ENCODE measurements around the gene CCDC88A.

Gene CCDC88A

GRCh38 chr2:55405116-55405515 is 14.5 kb downstream of the CCDC88A start:
- TF ChIP-seq FOXP2 (optimal IDR thresholded peaks at IDR 0.05; ENCODE audit: borderline replicate concordance, extremely low read depth, extremely low read length, insufficient read depth) (no peak), POLR2AphosphoS5 (IDR thresholded peaks at IDR 0.05; ENCODE audit: low read depth, low read length) (no peak), TAF1 (IDR thresholded peaks at IDR 0.05; ENCODE audit: borderline replicate concordance, insufficient read depth, low read length) (no peak), REST (IDR thresholded peaks at IDR 0.05; ENCODE audit: insufficient read depth in 1 of 2, low read depth in 2 of 2, low read length in 2 of 2) (no peak), SIN3A (IDR thresholded peaks at IDR 0.05; ENCODE audit: borderline replicate concordance, insufficient read depth, low read length) (no peak)

DNA sequence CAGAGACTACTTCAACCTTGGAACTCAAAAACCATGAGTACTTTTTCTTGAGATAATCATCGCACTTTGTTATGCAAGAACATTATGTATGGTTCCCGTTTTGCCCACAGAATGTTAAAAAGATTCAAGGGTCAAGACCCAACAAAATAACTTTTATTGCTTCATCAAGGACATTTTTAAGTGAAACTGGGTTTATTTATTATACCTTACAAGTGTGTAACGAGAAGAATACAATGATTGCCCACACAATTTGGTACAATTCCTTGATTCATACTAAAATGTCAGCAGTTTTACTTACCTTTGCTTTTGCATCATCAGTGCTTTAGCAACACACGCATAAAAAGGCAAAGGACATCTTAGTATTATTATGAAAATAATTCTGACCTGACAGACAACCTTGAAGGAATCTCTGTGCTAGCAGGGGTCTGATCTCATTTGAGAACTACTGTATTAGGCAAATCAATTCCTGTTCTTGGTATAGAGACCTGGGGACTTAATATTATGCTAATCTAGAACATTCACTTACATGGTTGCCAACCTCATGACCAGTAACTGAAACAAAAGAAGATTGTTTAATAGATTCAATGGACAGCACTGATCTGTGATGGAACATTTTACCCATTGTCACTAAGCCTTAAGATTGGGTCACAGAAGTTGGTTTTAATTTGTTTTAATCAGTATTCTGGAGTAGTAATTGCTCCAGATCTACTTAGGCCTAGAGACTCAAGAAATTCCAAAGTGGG is 16.2 kb downstream of the CCDC88A start:
- TF ChIP-seq FOXP2 (optimal IDR thresholded peaks at IDR 0.05; ENCODE audit: borderline replicate concordance, extremely low read depth, extremely low read length, insufficient read depth) = no peak
- TF ChIP-seq SIN3A (IDR thresholded peaks at IDR 0.05; ENCODE audit: borderline replicate concordance, insufficient read depth, low read length) = no peak
- no peak for TF ChIP-seq REST (IDR thresholded peaks at IDR 0.05; ENCODE audit: insufficient read depth in 1 of 2, low read depth in 2 of 2, low read length in 2 of 2)
- TF ChIP-seq POLR2AphosphoS5 (IDR thresholded peaks at IDR 0.05; ENCODE audit: low read depth, low read length) = no peak
- no peak for TF ChIP-seq TAF1 (IDR thresholded peaks at IDR 0.05; ENCODE audit: borderline replicate concordance, insufficient read depth, low read length)

GRCh38 chr2:55401124-55401523 is 18.5 kb downstream of the CCDC88A start:
- TF ChIP-seq SIN3A (IDR thresholded peaks at IDR 0.05; ENCODE audit: borderline replicate concordance, insufficient read depth, low read length) = no peak
- no peak for TF ChIP-seq REST (IDR thresholded peaks at IDR 0.05; ENCODE audit: insufficient read depth in 1 of 2, low read depth in 2 of 2, low read length in 2 of 2)
- no peak for TF ChIP-seq POLR2AphosphoS5 (IDR thresholded peaks at IDR 0.05; ENCODE audit: low read depth, low read length)
- TF ChIP-seq TAF1 (IDR thresholded peaks at IDR 0.05; ENCODE audit: borderline replicate concordance, insufficient read depth, low read length) = no peak
- TF ChIP-seq FOXP2 (optimal IDR thresholded peaks at IDR 0.05; ENCODE audit: borderline replicate concordance, extremely low read depth, extremely low read length, insufficient read depth) = no peak

DNA sequence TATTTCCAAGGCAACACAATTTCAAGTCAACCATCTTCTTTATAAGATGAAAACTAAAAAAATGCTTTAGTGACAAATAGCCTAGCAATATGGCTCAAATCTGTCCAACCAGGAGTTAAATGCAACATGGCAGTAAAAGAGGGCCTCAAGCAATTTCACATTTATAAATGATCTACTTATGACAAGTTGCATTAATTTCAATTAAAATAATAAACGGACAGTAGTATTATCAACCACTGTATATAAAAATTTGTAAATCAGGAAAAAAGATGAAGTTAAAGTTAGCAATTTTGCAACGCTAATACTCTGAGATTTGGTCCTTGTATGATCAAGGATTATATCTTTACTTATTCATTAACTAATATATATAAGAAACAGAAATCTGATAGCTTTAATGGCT is 19.3 kb downstream of the CCDC88A start:
- no peak for TF ChIP-seq FOXP2 (optimal IDR thresholded peaks at IDR 0.05; ENCODE audit: borderline replicate concordance, extremely low read depth, extremely low read length, insufficient read depth)
- TF ChIP-seq POLR2AphosphoS5 (IDR thresholded peaks at IDR 0.05; ENCODE audit: low read depth, low read length) = no peak

GRCh38 chr2:55399815-55400214 is 19.8 kb downstream of the CCDC88A start:
- TF ChIP-seq FOXP2 (optimal IDR thresholded peaks at IDR 0.05; ENCODE audit: borderline replicate concordance, extremely low read depth, extremely low read length, insufficient read depth) (no peak), REST (IDR thresholded peaks at IDR 0.05; ENCODE audit: insufficient read depth in 1 of 2, low read depth in 2 of 2, low read length in 2 of 2) (no peak), SIN3A (IDR thresholded peaks at IDR 0.05; ENCODE audit: borderline replicate concordance, insufficient read depth, low read length) (no peak), TAF1 (IDR thresholded peaks at IDR 0.05; ENCODE audit: borderline replicate concordance, insufficient read depth, low read length) (no peak), POLR2AphosphoS5 (IDR thresholded peaks at IDR 0.05; ENCODE audit: low read depth, low read length) (no peak)
